ENCODE measurements around the gene ADA. TPM values are rescaled to one million over a fixed set of nuclear protein-coding genes. Genes with fewer than 3 reads are reported as not detected.
A peak's percentile ranks its signal among the peaks of the same experiment; 100 is the strongest.

The ADA gene
- total and polyA plus RNA-seq, 9 of the 15 experiments (the other 6 are each of a cell fraction or from before 2014, with no cell fraction given), result 2.4 to 26.1 (median 5.3) TPM

DNA sequence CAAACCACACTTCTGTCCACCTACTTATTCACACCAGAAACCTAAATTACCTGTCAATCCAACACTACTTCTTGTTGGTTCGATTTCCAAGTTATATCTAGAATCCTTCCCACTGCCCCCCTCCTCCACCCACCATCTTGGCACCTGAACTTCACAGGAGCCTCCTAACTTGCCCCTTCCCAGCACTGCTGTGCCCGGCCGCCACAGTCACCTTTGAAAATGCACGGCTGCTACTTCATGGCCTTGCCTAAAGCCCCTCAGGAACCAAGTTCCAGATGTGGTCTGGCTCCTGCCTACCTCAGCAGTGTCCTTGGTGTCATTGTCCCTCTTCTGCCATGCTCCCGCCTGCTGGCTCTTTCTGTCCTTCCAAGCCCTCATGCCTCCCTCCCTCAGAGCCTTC is 37.9 kb downstream of the ADA start (continued):
- TF ChIP-seq UBTF (IDR thresholded peaks at IDR 0.05; ENCODE audit: borderline replicate concordance in 1 of 2, low read depth in 2 of 2, low read length in 2 of 2), result no peak
- no peak for TF ChIP-seq ERF (CRISPR knock-in tag; IDR thresholded peaks at IDR 0.05)
- TF ChIP-seq KDM4B (IDR thresholded peaks at IDR 0.05; ENCODE audit: borderline replicate concordance in 2 of 2, low read depth in 1 of 2), result no peak
- no peak for TF ChIP-seq STAT5B (CRISPR knock-in tag; IDR thresholded peaks at IDR 0.05)
- no peak for TF ChIP-seq PHB2 (IDR thresholded peaks at IDR 0.05; ENCODE audit: low read depth)
- no peak for TF ChIP-seq HDAC6 (IDR thresholded peaks at IDR 0.05; ENCODE audit: low read depth, low read length)

GRCh38 chr20:44610313-44610962 is 41.1 kb downstream of the ADA start:
- ATAC-seq, result peak; percentile 25
- FAIRE-seq, result no peak
- H3K36me3 ChIP-seq (ENCODE audit: control insufficient read depth, insufficient read depth, low read length), result no peaks in the 10 kb centered on the region
- no peaks in the 10 kb centered on the region for H3K79me2 ChIP-seq (ENCODE audit: control insufficient read depth, insufficient read depth, low read length)
- no TSS peak for BruUV-seq (replicated peaks)
- peaks cover 5 to 20% of the 10 kb centered on the region in 2 experiments; a peak in 4 of 5 replicates for H3K4me1 ChIP-seq (replicated peaks in 1 of 2; ENCODE audit: control insufficient read depth in 2 of 2, insufficient read depth in 2 of 2, low read length in 2 of 2)
- no peak overlapping the region for H3K4me2 ChIP-seq (ENCODE audit: insufficient read depth, low read length)
- peak overlapping the region; percentile 19; the same call in 1 of the 3 replicates for H3K27ac ChIP-seq (ENCODE audit: extremely low read depth, low read depth, low read length)
- H3K9me3 ChIP-seq (replicated peaks; ENCODE audit: control insufficient read depth, insufficient read depth, low read depth, low read length), result no peaks in the 10 kb centered on the region
- no peak overlapping the region for H3K4me3 ChIP-seq
- H4K20me1 ChIP-seq (replicated peaks; ENCODE audit: control insufficient read depth, insufficient read depth, low read length), result no peaks in the 10 kb centered on the region
- H3K9me1 ChIP-seq (ENCODE audit: control insufficient read depth, insufficient read depth, low read length), result no peaks in the 10 kb centered on the region
- ChIA-PET CTCF (ENCODE audit: low intra/inter-chr PET ratio) (interaction anchor here (0.7 to 2.7 kb wide), 7 partner anchors 78 to 393 kb away, joined by 4 to 20 read pairs (median 13); partner anchors contain the start of gene TTPAL), POLR2A (interaction anchor here (0.8 to 1.0 kb wide), 2 partner anchors 20 to 38 kb away, joined by 3 read pairs; no protein-coding TSS in a partner anchor)
- no peak for DNase-seq (ENCODE audit: extremely low read depth in 1 of 4, low spot score in 3 of 4)
- in situ Hi-C loops (cut with MboI) (no loop called here), intact Hi-C loops (cut with micrococcal nuclease) (loop anchor here (1.0 to 5.0 kb wide), 5 partner anchors 72 to 393 kb away; partner anchors contain the start of genes SERINC3 and TTPAL)
- H2AFZ ChIP-seq (ENCODE audit: low read depth, low read length), result peak overlapping the region; percentile 94
- WGBS (ENCODE audit: insufficient coverage, low coverage, missing lambda C conversion rate), result 0% methylated on average over 1 of the region's 1 CpG
- H3K27me3 ChIP-seq (ENCODE audit: control insufficient read depth in 2 of 2, insufficient read depth in 2 of 2, low read length in 2 of 2), result no peaks in the 10 kb centered on the region
- peak overlapping the region in 1 of 2 experiments; percentile 26; a peak in 1 of 4 replicates for H3K9ac ChIP-seq (ENCODE audit: insufficient read depth in 1 of 2, low read depth in 2 of 2, low read length in 2 of 2)
- TF ChIP-seq SLC30A9 (CRISPR knock-in tag; IDR thresholded peaks at IDR 0.05) (no peak), HNRNPUL1 (IDR thresholded peaks at IDR 0.05; ENCODE audit: low read length) (no peak), E4F1 (CRISPR knock-in tag; IDR thresholded peaks at IDR 0.05; ENCODE audit: borderline replicate concordance) (no peak), MEIS2 (IDR thresholded peaks at IDR 0.05; ENCODE audit: partially characterized antibody) (peak; percentile 29), TCF3 (CRISPR knock-in tag; IDR thresholded peaks at IDR 0.05) (0 out of 2 replicates have a peak, but pooled peaks have one; percentile 8)
- TF ChIP-seq, protein P1, sequence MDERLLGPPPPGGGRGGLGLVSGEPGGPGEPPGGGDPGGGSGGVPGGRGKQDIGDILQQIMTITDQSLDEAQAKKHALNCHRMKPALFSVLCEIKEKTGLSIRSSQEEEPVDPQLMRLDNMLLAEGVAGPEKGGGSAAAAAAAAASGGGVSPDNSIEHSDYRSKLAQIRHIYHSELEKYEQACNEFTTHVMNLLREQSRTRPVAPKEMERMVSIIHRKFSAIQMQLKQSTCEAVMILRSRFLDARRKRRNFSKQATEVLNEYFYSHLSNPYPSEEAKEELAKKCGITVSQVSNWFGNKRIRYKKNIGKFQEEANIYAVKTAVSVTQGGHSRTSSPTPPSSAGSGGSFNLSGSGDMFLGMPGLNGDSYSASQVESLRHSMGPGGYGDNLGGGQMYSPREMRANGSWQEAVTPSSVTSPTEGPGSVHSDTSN (CRISPR knock-in tag; IDR thresholded peaks at IDR 0.05; ENCODE audit: low read depth), result no peak
- TF ChIP-seq, protein P1 (tag; conservative IDR thresholded peaks at IDR 0.05; ENCODE audit: low read depth), result peak; percentile 63
